Retinal pigment epithelial cell (primary cell): ENCODE results near the gene ADAM12.

Source experiments
- DNase-seq: peaks from one replicate; pipeline ENCODE4 v3.0.0-alpha.2; 2010; ENCODE audit warnings: low read depth
- H3K4me3 ChIP-seq: 2 replicates; pipeline ENCODE4 v1.5.1; 2011; ENCODE audit warnings: mild to moderate bottlenecking, low read length, control low read depth, moderate library complexity
- TF ChIP-seq, protein P1 (sequence below): conservative IDR thresholded peaks from 2 replicates; pipeline ENCODE4 v1.5.1; 2011; ENCODE audit warnings: low read depth, low read length, control low read depth, inconsistent platforms

Gene ADAM12

DNA sequence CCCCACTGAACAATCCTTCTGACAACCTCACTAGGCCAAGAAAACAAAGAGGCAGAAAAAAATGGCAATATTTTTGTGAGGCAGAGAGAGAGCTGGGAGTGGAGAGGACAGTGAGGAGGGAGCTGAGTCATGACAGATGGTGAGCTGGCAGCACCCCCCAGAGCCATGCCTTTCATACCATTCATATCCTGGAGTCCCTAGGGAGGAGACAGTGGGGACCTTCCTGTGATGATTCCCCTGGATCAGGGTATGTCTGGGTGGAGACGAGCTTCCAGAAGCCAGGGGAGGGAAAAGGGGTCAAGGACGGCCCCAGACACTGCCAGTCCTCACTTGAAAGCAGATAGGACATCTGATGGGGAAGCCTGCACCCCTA lies 160.5 kb downstream of the ADAM12 start:
- TF ChIP-seq, protein P1, sequence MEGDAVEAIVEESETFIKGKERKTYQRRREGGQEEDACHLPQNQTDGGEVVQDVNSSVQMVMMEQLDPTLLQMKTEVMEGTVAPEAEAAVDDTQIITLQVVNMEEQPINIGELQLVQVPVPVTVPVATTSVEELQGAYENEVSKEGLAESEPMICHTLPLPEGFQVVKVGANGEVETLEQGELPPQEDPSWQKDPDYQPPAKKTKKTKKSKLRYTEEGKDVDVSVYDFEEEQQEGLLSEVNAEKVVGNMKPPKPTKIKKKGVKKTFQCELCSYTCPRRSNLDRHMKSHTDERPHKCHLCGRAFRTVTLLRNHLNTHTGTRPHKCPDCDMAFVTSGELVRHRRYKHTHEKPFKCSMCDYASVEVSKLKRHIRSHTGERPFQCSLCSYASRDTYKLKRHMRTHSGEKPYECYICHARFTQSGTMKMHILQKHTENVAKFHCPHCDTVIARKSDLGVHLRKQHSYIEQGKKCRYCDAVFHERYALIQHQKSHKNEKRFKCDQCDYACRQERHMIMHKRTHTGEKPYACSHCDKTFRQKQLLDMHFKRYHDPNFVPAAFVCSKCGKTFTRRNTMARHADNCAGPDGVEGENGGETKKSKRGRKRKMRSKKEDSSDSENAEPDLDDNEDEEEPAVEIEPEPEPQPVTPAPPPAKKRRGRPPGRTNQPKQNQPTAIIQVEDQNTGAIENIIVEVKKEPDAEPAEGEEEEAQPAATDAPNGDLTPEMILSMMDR, result no peak
- H3K4me3 ChIP-seq, result no peak overlapping the region
- DNase-seq, result no peak

DNA sequence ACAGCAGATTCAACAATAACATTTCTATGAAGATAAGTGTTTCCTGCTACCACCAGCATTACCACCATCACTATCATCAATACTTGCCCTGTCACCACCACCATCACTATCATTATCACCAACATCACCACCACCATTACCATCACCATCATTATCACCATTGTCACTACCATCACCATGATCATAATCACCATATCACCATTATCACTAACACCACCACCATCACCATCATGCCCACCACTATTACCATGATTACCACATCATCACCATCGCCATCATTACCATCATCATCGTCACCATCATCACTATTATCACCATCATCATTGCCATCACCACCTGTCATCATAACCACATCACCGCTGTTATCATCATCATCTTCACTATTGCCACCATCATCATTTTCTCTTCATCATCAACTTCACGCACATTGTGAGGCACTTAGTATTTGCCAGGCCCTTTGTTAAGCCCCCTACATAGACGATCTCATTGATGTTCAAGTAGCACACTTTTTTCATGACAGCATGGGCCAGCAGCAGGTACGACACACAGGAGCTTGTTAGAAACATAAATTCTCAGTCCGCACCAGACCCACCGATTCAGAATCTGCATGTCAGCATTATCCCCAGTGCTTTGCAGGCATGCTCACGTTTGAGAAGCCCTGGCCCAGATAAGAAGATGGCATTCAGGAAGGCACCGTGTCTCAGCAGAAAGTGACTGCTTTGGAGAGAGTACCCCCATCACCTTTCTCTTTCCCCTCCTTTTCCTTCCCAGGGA lies 161.1 kb downstream of the ADAM12 start:
- no peak for DNase-seq
- TF ChIP-seq, protein P1, result no peak
- H3K4me3 ChIP-seq, result no peak overlapping the region

DNA sequence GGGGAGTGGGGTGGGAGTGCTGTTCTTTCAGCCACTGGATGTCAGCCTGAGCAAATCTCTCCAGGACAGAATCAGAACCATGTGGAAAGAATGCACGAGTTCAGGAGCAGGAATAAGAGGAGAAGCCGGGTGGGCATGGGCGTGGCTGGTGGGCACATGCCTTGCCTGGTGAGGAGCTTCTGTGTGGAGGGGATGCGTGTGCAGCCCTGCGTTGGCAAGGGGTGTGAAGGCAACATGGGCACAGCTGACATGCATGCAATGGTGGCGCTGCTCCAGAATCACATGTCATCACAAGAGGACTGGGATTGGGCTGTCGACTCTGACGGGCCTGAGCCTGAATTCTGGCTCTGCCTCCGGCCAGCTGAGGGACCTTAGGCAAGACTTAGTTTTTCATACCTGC lies 162.1 kb downstream of the ADAM12 start:
- TF ChIP-seq, protein P1, result no peak
- no peak for DNase-seq

DNA sequence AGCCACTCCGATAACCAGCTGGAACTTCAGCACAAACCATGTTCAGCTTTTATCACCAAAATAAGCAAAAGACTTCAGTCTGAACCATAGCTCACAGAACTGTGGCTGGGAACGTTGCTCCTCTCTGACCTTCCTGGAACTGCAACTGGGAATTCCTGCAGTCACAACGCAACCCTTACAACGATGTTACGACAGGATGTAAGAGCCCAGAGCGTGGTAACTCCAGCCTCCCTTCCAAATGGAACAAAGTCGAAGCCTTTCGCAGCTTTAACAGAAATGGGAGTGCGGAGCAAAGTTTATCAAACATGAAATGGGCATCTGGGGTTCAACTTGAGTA lies 162.6 kb downstream of the ADAM12 start:
- TF ChIP-seq, protein P1, result no peak
- no peak for DNase-seq
- no peak overlapping the region for H3K4me3 ChIP-seq

More for the DNA sequence above, 162.1 kb downstream of the ADAM12 start:
- H3K4me3 ChIP-seq, result no peak overlapping the region

DNA sequence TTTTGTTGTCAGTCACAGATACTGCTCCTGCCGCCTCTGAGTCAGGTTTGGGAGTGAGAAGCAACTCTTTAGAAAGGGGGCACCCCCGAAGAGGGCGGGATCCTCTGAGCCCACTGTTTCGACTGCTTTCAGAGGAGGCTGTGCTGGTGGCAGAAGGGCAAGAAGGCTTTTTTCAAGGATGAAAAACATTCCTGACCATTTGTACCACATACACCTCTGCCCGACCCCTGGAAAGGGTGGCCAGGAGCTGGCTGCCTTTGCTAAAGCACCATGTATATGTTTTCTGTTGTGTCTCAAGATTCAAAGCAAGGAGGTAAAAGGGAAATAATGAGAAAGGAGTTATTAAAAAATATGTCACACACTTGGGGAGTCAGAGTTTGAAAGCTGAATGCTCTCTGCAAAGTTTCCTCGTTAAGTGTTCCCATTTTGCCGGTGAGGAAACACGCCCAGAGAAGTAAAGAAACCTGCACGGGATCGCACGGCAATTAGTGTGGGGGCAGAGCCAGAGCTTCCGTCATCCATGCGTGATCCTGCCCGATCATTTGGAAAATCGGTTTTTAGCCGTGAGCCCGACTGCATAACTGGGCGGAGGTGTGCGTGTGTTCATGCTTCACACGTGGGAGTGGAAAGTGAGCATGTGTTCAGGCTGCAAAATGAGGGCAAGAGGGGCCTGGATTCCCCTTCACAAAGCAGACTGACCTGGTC lies 163.2 kb downstream of the ADAM12 start:
- no peak for DNase-seq
- no peak overlapping the region for H3K4me3 ChIP-seq
- TF ChIP-seq, protein P1, result no peak

DNA sequence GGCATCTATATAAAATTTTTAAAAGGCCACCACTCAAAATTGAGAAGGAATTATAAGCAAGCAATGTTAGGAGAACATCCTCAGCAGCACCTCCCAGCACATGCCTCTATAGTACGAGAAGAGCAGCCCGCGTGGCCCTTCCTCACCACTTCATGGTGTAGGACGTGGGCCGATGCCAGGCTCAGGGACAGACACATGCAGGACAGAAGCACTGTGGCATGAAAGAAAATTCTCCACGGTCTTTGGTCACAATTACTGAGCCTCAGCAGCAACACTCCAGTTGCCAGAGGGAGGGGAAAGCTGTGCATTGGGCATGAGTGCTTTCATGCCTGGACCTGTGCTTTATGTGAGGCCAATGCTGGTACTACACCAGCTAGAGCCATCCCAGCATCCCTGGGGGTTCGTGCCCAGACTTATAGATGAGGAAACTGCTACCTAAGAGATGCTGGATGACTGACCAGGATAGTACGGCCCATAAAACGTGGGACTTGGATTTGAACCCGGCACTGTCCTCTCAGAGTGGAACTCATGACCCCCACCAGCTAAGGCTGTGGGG lies 164.7 kb downstream of the ADAM12 start:
- H3K4me3 ChIP-seq, result no peak overlapping the region
- TF ChIP-seq, protein P1, result peak; percentile 11
- no peak for DNase-seq
